ENCODE results near the gene C17orf78.

DNA sequence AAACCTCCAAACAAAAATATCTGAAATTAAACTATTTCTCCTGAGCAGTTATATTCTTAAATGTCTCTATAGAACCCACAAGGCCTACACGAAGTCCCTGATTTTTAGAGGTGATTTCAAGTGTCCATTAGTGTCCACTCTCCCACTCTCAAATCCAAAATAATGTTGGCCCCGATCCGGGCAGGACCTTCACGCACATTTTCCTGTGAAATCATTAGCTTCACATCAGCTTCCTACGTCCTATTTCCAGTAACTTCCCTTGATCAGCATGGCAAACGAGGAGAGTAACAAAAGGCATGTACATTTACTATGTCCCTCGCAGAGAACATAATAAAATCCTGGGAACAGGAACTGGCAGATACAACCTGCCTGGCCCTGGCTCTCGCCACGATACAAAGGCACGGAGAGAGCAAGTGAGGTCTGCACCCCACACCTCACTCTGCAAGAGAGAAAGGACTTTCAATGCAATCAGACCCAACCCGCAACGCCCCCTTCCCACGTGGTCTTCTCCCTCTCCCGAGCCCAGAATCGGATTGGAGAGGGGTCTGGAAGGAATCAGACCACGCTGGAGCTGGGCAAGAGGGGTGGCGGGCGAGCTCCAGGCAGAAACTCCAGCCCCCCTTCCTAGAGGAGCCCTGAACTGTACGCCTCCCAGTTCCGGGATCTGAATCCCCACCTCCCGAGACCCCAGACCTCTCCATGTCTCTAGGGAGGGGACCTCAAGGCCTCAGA is 17.5 kb upstream of the C17orf78 start:
- TF ChIP-seq EZH2 (IDR thresholded peaks at IDR 0.05; ENCODE audit: insufficient read depth, low read length) (no peak), CTCF (IDR thresholded peaks at IDR 0.05; ENCODE audit: insufficient read depth, low read depth, low read length) (no peak)
